GM11168 (cell line): ENCODE data around the gene HDAC11.

ENCODE experiments used
- in situ Hi-C: fragments of 300-500 bp; cut with MboI; formaldehyde crosslinking; loops from one replicate; pipeline ENCODE4 v1.12.0; 2022; ENCODE audit warnings: low sequenced_read_pairs; ENCODE audit not compliant: unreplicated experiment

The HDAC11 gene

DNA sequence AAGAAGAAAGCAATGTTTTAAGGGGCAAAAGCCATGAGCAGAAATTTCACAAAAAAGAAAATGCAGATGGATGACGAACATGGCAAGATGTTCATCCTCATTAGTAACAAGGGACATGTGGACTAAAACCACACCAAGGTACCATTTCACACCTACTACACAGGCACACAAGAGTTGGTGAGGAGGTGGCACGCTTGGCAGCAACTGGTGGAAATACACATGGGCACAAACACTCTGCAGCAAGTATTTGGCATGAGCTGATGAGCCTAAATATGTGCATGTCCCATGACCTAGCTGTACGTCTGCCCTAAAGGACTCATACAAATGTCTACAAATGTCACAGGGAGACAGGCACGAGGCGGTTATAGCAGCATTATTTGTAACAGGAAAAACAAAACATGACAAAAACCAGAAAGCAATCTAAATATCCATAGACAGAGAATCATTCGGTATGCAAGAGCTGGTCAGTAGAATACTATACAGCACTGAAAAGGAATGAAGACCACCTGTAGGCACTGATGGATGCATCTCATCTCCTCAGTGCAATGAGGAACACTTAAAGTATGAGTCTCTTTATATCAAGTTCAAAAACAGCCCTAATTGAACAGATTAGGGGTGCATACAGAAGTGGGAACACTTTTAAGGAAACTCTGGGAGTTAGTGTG, 57.3 kb downstream of the HDAC11 start:
- in situ Hi-C loops: no loop called here

DNA sequence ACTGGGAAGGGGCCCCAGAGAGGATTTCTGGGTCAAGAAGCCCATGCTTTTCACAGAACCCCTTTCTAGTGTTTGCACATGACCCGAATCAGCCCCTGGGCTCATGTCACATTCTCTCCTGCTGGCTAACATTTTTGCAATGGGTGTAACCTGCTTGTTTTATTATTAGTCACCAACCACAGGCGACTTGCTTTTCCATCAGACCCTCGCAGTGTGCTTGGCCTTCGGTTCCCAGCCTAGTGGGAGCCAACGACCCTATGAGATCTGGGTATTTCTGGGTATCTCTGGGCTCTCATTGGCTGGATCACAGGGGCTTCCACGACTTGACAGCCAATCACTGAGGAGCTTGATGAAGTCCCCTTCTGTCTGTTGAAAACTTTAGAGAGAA, 57.8 kb downstream of the HDAC11 start:
- in situ Hi-C loops: no loop called here

GRCh38 chr3:13538520-13539291, 58.6 kb downstream of the HDAC11 start:
- in situ Hi-C loops: no loop called here

GRCh38 chr3:13539292-13539638, 59.2 kb downstream of the HDAC11 start:
- in situ Hi-C loops: no loop called here

GRCh38 chr3:13539671-13540070, 59.6 kb downstream of the HDAC11 start:
- in situ Hi-C loops: no loop called here

DNA sequence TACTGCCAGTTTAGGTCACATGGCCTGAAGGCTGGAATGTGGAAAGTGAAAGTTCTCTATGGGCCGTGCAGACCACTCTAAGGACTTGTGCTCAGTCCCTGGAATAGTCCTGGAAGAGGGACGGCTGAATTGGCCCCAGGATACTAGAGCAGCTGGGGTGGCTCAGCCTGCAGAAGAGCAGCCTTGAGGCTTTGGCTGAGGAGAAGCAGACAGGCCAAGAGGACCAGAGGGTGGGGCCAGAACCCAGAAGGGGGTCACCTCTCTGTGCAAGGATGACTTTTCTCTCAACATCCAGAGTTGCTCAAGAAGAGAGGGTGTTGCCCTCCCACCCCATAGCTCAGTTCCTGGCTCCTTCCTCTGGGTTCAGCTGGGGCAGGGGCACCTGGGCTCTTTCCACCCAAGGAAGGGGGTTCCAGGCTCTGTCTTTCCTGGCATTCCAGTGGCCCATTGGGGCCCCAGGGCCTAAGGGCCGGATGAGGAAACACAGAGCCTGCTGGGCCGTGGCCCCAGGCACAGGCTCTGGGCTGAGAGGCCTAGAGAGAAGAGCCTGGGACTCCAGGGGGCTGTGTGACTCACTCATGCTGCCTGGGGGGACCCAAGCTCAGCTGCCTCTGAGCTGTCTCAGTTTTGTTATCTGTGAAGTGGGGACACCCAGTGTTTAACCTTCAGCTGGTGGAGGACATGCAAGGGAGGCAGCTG, 60.3 kb downstream of the HDAC11 start:
- in situ Hi-C loops: no loop called here

GRCh38 chr3:13541691-13542090, 61.6 kb downstream of the HDAC11 start:
- in situ Hi-C loops: no loop called here

- in situ Hi-C loops: no loop called here
Measured at GRCh38 chr3:13542142-13542541, 62.0 kb downstream of the HDAC11 start.

DNA sequence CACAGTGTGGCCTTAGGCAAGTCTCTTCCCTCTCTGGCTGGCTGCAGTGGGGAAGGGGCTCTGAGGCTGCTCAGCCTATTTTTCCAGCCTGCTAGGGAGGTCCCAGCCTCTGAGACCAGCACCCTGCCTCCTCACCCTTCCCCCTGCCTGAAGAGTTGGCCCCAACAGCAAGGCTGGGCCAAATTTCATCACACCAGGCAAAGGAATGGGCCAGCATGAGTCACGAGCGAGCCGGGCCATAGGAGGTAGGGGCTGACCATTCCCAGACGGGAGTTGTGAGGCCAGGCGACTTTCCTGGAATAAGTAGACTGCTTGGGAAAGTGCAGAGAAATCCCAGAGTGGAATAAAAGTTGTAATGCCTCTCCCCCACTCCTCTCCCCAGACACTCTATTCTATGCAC, 63.1 kb downstream of the HDAC11 start:
- in situ Hi-C loops: no loop called here

- in situ Hi-C loops: no loop called here
Measured at GRCh38 chr3:13544293-13544831, 64.3 kb downstream of the HDAC11 start.

GRCh38 chr3:13544951-13545651, 65.0 kb downstream of the HDAC11 start:
- in situ Hi-C loops: no loop called here

- in situ Hi-C loops: no loop called here
Measured at GRCh38 chr3:13545952-13546454, 65.9 kb downstream of the HDAC11 start.

DNA sequence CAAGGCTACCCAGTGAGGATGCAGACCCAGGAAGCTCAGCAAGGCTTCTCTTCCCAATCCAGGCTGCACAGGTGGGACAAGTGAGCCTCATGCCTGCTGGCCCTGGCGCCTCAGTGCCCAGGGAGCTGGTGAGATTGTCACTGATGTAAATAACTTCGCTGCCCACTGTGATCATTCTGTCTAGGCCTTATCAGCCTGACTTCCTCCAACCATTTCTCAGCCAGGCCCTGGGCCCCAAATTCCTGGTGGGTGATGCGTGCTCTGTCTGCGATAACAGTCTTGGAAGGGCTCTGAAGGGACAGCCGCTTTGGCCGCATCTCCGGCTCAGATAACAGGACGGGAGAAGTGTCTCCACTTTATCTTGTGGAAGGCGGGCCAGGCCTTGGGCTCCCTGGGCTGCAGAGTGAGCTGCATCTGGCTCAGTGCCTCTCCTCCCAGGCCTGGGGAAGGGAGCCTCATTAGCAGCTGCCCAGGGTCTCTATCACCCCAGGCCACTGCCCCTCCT, 66.6 kb downstream of the HDAC11 start:
- in situ Hi-C loops: no loop called here

- in situ Hi-C loops: no loop called here
Measured at GRCh38 chr3:13547591-13548371, 67.7 kb downstream of the HDAC11 start.

GRCh38 chr3:13548696-13549622, 68.9 kb downstream of the HDAC11 start, which contains the start of gene FBLN2:
Gene FBLN2 (plus strand): TSS chr3:13549125. CDS start chr3:13570356, 21,231 bp downstream.
- in situ Hi-C loops: no loop called here

- in situ Hi-C loops: no loop called here
Measured at GRCh38 chr3:13549623-13550422, 69.7 kb downstream of the HDAC11 start.

DNA sequence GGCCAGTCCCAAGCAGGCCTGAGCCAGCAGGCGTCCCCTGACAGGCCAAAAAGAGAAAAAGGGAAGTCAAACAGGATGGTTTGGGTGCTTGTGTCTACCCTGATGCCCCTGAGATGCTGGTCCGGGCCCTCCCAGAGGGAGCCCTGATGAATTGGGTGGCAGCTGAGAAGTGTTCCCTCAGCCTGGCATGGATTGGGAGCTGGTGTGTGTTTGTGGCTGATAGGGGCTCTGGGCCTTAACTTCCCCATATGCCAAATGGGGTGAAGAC, 70.3 kb downstream of the HDAC11 start:
- in situ Hi-C loops: no loop called here
